ENCODE results near the gene TRPM8. TPM values are rescaled to one million over a fixed set of nuclear protein-coding genes. Genes with fewer than 3 reads are reported as not detected.

Gene TRPM8
- total and polyA plus RNA-seq, 2 of the 13 experiments (the other 11 are each of a cell fraction or from before 2014, with no cell fraction given): 0.12 TPM; not detected in 1

DNA sequence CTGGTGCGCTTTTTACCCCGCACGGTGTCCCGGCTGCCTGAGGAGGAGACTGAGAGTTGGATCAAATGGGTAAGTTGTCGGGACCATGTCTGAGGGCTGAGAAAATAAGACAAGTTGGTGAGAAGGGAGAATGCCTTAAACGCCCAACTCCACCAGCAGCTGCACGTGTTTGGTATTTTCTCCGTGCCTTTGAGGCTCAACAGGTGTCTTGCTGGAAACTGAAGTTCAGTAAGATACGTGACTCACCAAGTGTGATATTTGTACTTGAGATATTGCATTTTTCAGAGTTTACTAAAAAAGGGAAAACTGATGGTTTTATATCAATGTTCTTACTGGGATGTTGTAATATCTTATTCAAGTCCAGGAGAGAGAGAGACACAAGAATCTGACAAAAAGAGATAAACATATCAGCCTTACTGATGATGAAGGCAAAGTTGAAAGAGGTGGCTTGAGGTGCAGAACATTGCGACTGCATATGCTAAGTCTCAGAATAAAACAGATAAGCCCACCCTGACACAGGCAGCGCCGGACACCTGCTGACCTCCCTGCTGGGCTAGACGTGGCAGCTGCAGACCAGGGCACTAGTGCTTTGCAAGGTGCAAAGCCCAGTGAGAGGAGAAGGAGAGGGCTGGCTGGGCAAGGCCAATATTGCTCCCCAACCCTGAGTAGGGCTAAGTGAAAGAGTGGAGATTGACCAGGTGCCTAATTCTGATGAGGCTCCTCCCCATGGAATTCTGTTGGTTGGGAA, 33.1 kb downstream of the TRPM8 start:
- FAIRE-seq: no peak
- WGBS (ENCODE audit: low lambda C conversion rate): 61% methylated on average over 13 of the region's 13 CpGs
- no TSS peak for BruUV-seq (replicated peaks)

More for the DNA sequence above, 33.1 kb downstream of the TRPM8 start:
- H3K4me2 ChIP-seq (ENCODE audit: low read depth, low read length): no peak overlapping the region
- ChIA-PET POLR2A (no interaction called here), CTCF (ENCODE audit: low intra/inter-chr PET ratio, low total read pairs) (no interaction called here)
- DNase-seq (ENCODE audit: low spot score) (no peak), ATAC-seq (no peak)
- no peaks in the 10 kb centered on the region for H3K79me2 ChIP-seq (ENCODE audit: insufficient read depth, low read length)
- H3K27ac ChIP-seq (ENCODE audit: extremely low read length, insufficient read depth, low read length): no peak overlapping the region
- intact Hi-C loops (cut with micrococcal nuclease; ENCODE audit: unreplicated experiment) (no loop called here), in situ Hi-C loops (cut with HindIII; ENCODE audit: extremely low pct_ligation_motif_present, low pct_unique_long_range_greater_than_20kb) (no loop called here)
- H3K36me3 ChIP-seq (replicated peaks in 1 of 2; ENCODE audit: control insufficient read depth in 1 of 2, insufficient read depth in 2 of 2, low read length in 2 of 2): no peaks in the 10 kb centered on the region
- H4K20me1 ChIP-seq (ENCODE audit: insufficient read depth, low read length): no peaks in the 10 kb centered on the region
- no peak for TF ChIP-seq NCOA5 (CRISPR knock-in tag; IDR thresholded peaks at IDR 0.05)
- TF ChIP-seq TARDBP (CRISPR knock-in tag; IDR thresholded peaks at IDR 0.05): no peak
- TF ChIP-seq BCL6 (CRISPR knock-in tag; IDR thresholded peaks at IDR 0.05): no peak
- TF ChIP-seq IKZF1 (IDR thresholded peaks at IDR 0.05): no peak
- no peak for TF ChIP-seq ARNTL (CRISPR knock-in tag; IDR thresholded peaks at IDR 0.05)
- TF ChIP-seq DPF2 (CRISPR knock-in tag; IDR thresholded peaks at IDR 0.05; ENCODE audit: borderline replicate concordance, low read depth): no peak
- TF ChIP-seq ZNF737 (CRISPR knock-in tag; IDR thresholded peaks at IDR 0.05; ENCODE audit: borderline replicate concordance): no peak
- no peak for TF ChIP-seq ZNF777 (CRISPR knock-in tag; IDR thresholded peaks at IDR 0.05)
- TF ChIP-seq TCF7L2 (IDR thresholded peaks at IDR 0.05; ENCODE audit: low read depth, low read length): no peak
- no peak for TF ChIP-seq MIER3 (CRISPR knock-in tag; IDR thresholded peaks at IDR 0.05; ENCODE audit: borderline replicate concordance)
- TF ChIP-seq, protein P1, sequence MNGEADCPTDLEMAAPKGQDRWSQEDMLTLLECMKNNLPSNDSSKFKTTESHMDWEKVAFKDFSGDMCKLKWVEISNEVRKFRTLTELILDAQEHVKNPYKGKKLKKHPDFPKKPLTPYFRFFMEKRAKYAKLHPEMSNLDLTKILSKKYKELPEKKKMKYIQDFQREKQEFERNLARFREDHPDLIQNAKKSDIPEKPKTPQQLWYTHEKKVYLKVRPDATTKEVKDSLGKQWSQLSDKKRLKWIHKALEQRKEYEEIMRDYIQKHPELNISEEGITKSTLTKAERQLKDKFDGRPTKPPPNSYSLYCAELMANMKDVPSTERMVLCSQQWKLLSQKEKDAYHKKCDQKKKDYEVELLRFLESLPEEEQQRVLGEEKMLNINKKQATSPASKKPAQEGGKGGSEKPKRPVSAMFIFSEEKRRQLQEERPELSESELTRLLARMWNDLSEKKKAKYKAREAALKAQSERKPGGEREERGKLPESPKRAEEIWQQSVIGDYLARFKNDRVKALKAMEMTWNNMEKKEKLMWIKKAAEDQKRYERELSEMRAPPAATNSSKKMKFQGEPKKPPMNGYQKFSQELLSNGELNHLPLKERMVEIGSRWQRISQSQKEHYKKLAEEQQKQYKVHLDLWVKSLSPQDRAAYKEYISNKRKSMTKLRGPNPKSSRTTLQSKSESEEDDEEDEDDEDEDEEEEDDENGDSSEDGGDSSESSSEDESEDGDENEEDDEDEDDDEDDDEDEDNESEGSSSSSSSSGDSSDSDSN (CRISPR knock-in tag; IDR thresholded peaks at IDR 0.05): no peak
- TF ChIP-seq ATF5 (CRISPR knock-in tag; IDR thresholded peaks at IDR 0.05; ENCODE audit: low read depth): no peak
- TF ChIP-seq POLR2A (IDR thresholded peaks at IDR 0.05; ENCODE audit: insufficient read depth in 1 of 2, low read depth in 2 of 2, low read length in 2 of 2): no peak
- TF ChIP-seq SRSF9 (IDR thresholded peaks at IDR 0.05; ENCODE audit: borderline replicate concordance, insufficient read depth, low read depth, low read length, poor library complexity, severe bottlenecking): no peak
- no peak for TF ChIP-seq ZNF367 (CRISPR knock-in tag; IDR thresholded peaks at IDR 0.05; ENCODE audit: borderline replicate concordance)
- TF ChIP-seq, protein P2, sequence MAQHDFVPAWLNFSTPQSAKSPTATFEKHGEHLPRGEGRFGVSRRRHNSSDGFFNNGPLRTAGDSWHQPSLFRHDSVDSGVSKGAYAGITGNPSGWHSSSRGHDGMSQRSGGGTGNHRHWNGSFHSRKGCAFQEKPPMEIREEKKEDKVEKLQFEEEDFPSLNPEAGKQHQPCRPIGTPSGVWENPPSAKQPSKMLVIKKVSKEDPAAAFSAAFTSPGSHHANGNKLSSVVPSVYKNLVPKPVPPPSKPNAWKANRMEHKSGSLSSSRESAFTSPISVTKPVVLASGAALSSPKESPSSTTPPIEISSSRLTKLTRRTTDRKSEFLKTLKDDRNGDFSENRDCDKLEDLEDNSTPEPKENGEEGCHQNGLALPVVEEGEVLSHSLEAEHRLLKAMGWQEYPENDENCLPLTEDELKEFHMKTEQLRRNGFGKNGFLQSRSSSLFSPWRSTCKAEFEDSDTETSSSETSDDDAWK (CRISPR knock-in tag; IDR thresholded peaks at IDR 0.05): no peak
- TF ChIP-seq SPEN (CRISPR knock-in tag; IDR thresholded peaks at IDR 0.05; ENCODE audit: low read depth): no peak
- no peak for TF ChIP-seq ZNF446 (CRISPR knock-in tag; IDR thresholded peaks at IDR 0.05)
- TF ChIP-seq ELF3 (CRISPR knock-in tag; IDR thresholded peaks at IDR 0.05): no peak
- H3K9me3 ChIP-seq (ENCODE audit: low read length): no peaks in the 10 kb centered on the region
- no peak overlapping the region for H2AFZ ChIP-seq (ENCODE audit: low read length)
- no peak overlapping the region for H3K9ac ChIP-seq (ENCODE audit: insufficient read depth, low read depth, low read length)
- H3K4me1 ChIP-seq (ENCODE audit: insufficient read depth, low read length): no peaks in the 10 kb centered on the region
- H3K27me3 ChIP-seq (ENCODE audit: control insufficient read depth in 1 of 2, insufficient read depth in 2 of 2, low read length in 2 of 2): peaks cover 0 to 5% of the 10 kb centered on the region in 2 experiments; a peak in 2 of 5 replicates
- H3K4me3 ChIP-seq (replicated peaks in 1 of 3; ENCODE audit: insufficient read depth in 1 of 3, low read depth in 2 of 3, low read length in 3 of 3): no peak overlapping the region
